H1 (cell line): Measurements from ENCODE around the gene EPHA7. TPM values are rescaled to one million over a fixed set of nuclear protein-coding genes. Genes with fewer than 3 reads are reported as not detected.

Experiments used
- CTCF ChIA-PET: fragments of 300-600 bp; sonication (Branson Sonifier 250); formaldehyde crosslinking; loops from one replicate; lab custom pipeline; 2021; ENCODE audit not compliant: partially characterized antibody; lab: Charles Lee
- POLR2A ChIA-PET: fragments of 300-600 bp; sonication (Branson Sonifier 250); formaldehyde crosslinking; loops from one replicate; lab custom pipeline; 2021; ENCODE audit warnings: inconsistent platforms; ENCODE audit not compliant: partially characterized antibody; lab: Charles Lee
- DNase-seq, 2 experiments: peaks; one replicate each; pipeline versions ENCODE4 v3.0.0 to v3.0.0-alpha.2; 2010 to 2022; ENCODE audit warnings: low spot score in 2 of 2, low read depth in 1 of 2, mixed read lengths in 1 of 2
- FAIRE-seq: peaks from 2 replicates; lab custom pipeline; 2011; peaks lifted over from hg19 to GRCh38; lab: Jason Lieb, UNC
- H2AFZ ChIP-seq: 2 replicates; pipeline ENCODE4 v1.8.1; 2012; ENCODE audit warnings: low read length, inconsistent platforms
- H2AK5ac ChIP-seq: 2 replicates; pipeline ENCODE4 v1.6.1; 2013; ENCODE audit warnings: low read depth, low read length
- H2BK120ac ChIP-seq: replicated peaks from 2 replicates; pipeline ENCODE3; 2013; ENCODE audit warnings: low read depth, low read length, inconsistent platforms
- H2BK12ac ChIP-seq: 2 replicates; pipeline ENCODE4 v1.6.1; 2013; ENCODE audit warnings: low read depth, low read length
- H2BK15ac ChIP-seq: 2 replicates; pipeline ENCODE4 v1.6.1; 2013; ENCODE audit warnings: low read length
- H2BK20ac ChIP-seq: 2 replicates; pipeline ENCODE4 v1.6.1; 2013; ENCODE audit warnings: low read length
- H2BK5ac ChIP-seq: 2 replicates; pipeline ENCODE4 v1.6.1; 2013; ENCODE audit warnings: low read depth, low read length
- H3K14ac ChIP-seq: 2 replicates; pipeline ENCODE4 v1.6.1; 2013; ENCODE audit warnings: inconsistent platforms; ENCODE audit not compliant: insufficient read length
- H3K18ac ChIP-seq: 2 replicates; pipeline ENCODE4 v1.6.1; 2013; ENCODE audit warnings: low read length; ENCODE audit errors: extremely low read depth
- H3K23ac ChIP-seq: 2 replicates; pipeline ENCODE4 v1.6.1; 2013; ENCODE audit warnings: inconsistent platforms; ENCODE audit not compliant: insufficient read length
- H3K23me2 ChIP-seq: 2 replicates; pipeline ENCODE4 v1.6.1; 2013; ENCODE audit warnings: low read depth, low read length
- H3K27ac ChIP-seq: 2 replicates; pipeline ENCODE4 v1.6.1; 2011; ENCODE audit warnings: low read depth, low read length, inconsistent platforms
- H3K27me3 ChIP-seq, 4 experiments: replicated peaks in 1 of 4; 1 replicate in 1 of 4; 2 replicates in 3 of 4; pipeline versions ENCODE4 v1.6.1 to v1.8.1; 2011 to 2013; ENCODE audit warnings: low read length in 3 of 4, mild to moderate bottlenecking in 3 of 4, inconsistent platforms in 2 of 4, mixed read lengths in 2 of 4, moderate library complexity in 1 of 4; ENCODE audit not compliant: control insufficient read depth in 3 of 4, insufficient read depth in 3 of 4; ENCODE audit errors: extremely low read depth in 1 of 4
- H3K36me3 ChIP-seq, 4 experiments: 2 replicates each; pipeline versions ENCODE4 v1.6.1 to v1.8.1; 2011 to 2013; ENCODE audit warnings: mild to moderate bottlenecking in 4 of 4, low read length in 3 of 4, moderate library complexity in 2 of 4, control low read depth in 1 of 4, inconsistent platforms in 1 of 4; ENCODE audit not compliant: insufficient read depth in 4 of 4, control insufficient read depth in 2 of 4
- H3K4ac ChIP-seq: replicated peaks from 2 replicates; pipeline ENCODE3; 2013; ENCODE audit warnings: low read length, low read depth, mixed read lengths, inconsistent platforms; ENCODE audit not compliant: insufficient read length
- H3K4me1 ChIP-seq, 4 experiments: replicated peaks in 1 of 4; 1 replicate in 1 of 4; 2 replicates in 3 of 4; pipeline versions ENCODE4 v1.6.1 to v1.8.1; 2011 to 2013; ENCODE audit warnings: low read length in 3 of 4, inconsistent platforms in 2 of 4, mixed read lengths in 1 of 4; ENCODE audit not compliant: insufficient read depth in 4 of 4, control insufficient read depth in 3 of 4
- H3K4me2 ChIP-seq, 2 experiments: 2 replicates each; pipeline versions ENCODE4 v1.6.1 to v1.8.1; 2011 to 2013; ENCODE audit warnings: low read depth in 2 of 2, low read length in 2 of 2, control low read depth in 1 of 2, inconsistent platforms in 1 of 2, mild to moderate bottlenecking in 1 of 2; ENCODE audit not compliant: insufficient read depth in 1 of 2
- H3K4me3 ChIP-seq, 4 experiments: fragments of 200-600, 300-600 bp in 1 of 4; sonication (generic), shearing (Covaris generic), sonication (Bioruptor Twin) in 1 of 4; 2 replicates each; pipeline versions ENCODE4 v1.5.1 to v1.8.1; 2011 to 2016; ENCODE audit warnings: low read length in 4 of 4, low read depth in 3 of 4, control low read depth in 2 of 4, inconsistent platforms in 2 of 4, mild to moderate bottlenecking in 2 of 4, mixed read lengths in 1 of 4, moderate library complexity in 1 of 4; ENCODE audit not compliant: insufficient read depth in 2 of 4; ENCODE audit errors: extremely low read depth in 1 of 4
- H3K56ac ChIP-seq: replicated peaks from 2 replicates; pipeline ENCODE3; 2013; ENCODE audit warnings: low read depth, mild to moderate bottlenecking, mixed read lengths, low read length, inconsistent platforms; ENCODE audit not compliant: insufficient read length
- H3K79me1 ChIP-seq: 2 replicates; pipeline ENCODE4 v1.6.1; 2013; ENCODE audit warnings: low read depth, low read length, control low read depth
- H3K79me2 ChIP-seq, 2 experiments: 2 replicates each; pipeline versions ENCODE4 v1.6.1 to v1.8.1; 2012 to 2013; ENCODE audit warnings: low read length in 2 of 2, mild to moderate bottlenecking in 2 of 2, inconsistent platforms in 1 of 2; ENCODE audit not compliant: insufficient read depth in 2 of 2, control insufficient read depth in 1 of 2
- H3K9ac ChIP-seq, 4 experiments: replicated peaks in 1 of 4; 1 replicate in 1 of 4; 2 replicates in 3 of 4; pipeline versions ENCODE4 v1.6.1 to v1.8.1; 2011 to 2013; ENCODE audit warnings: low read depth in 3 of 4, low read length in 3 of 4, control low read depth in 2 of 4, mild to moderate bottlenecking in 2 of 4, moderate library complexity in 2 of 4, inconsistent platforms in 1 of 4; ENCODE audit errors: extremely low read depth in 1 of 4
- H3K9me3 ChIP-seq, 2 experiments: 2 replicates each; pipeline versions ENCODE4 v1.6.1 to v1.8.1; 2012 to 2013; ENCODE audit warnings: mild to moderate bottlenecking in 2 of 2, moderate library complexity in 2 of 2, control low read depth in 1 of 2, inconsistent platforms in 1 of 2, low read depth in 1 of 2, low read length in 1 of 2, mixed read lengths in 1 of 2; ENCODE audit not compliant: insufficient read depth in 2 of 2
- H4K20me1 ChIP-seq, 2 experiments: replicated peaks in 1 of 2; 2 replicates each; pipeline versions ENCODE3 to v1.8.1; 2011 to 2013; ENCODE audit warnings: inconsistent platforms in 2 of 2, low read length in 2 of 2, mild to moderate bottlenecking in 1 of 2; ENCODE audit not compliant: insufficient read depth in 2 of 2, control insufficient read depth in 1 of 2
- H4K5ac ChIP-seq: 2 replicates; pipeline ENCODE4 v1.6.1; 2013; ENCODE audit warnings: low read length, low read depth, mixed read lengths, inconsistent platforms; ENCODE audit not compliant: insufficient read length
- H4K8ac ChIP-seq: 2 replicates; pipeline ENCODE4 v1.8.0; 2013; ENCODE audit warnings: mild to moderate bottlenecking, moderate library complexity, low read length, inconsistent platforms; ENCODE audit not compliant: insufficient read depth; ENCODE audit errors: extremely low read depth
- H4K91ac ChIP-seq: replicated peaks from 2 replicates; pipeline ENCODE3; 2013; ENCODE audit warnings: low read length, mixed read lengths, inconsistent platforms; ENCODE audit not compliant: insufficient read length
- ASH2L ChIP-seq: fragments of 200-600, 300-600 bp; sonication (generic); IDR thresholded peaks from one replicate; pipeline ENCODE4 v1.7.1; 2017; ENCODE audit warnings: low read length
- CBX5 ChIP-seq: fragments of 300-800, 300-1000 bp; sonication (generic); IDR thresholded peaks from 2 replicates; pipeline ENCODE4 v1.7.1; 2016; ENCODE audit warnings: antibody characterized with exemption, low read length, low read depth
- HDAC2 ChIP-seq, 2 experiments: fragments of 300-600 bp in 1 of 2; sonication (generic) in 1 of 2; IDR thresholded peaks; 2 replicates each; pipeline ENCODE4 v1.6.1; 2011 to 2012; ENCODE audit warnings: low read depth in 2 of 2, low read length in 2 of 2, mild to moderate bottlenecking in 2 of 2, moderate library complexity in 2 of 2, borderline replicate concordance in 1 of 2, inconsistent platforms in 1 of 2
- JUN ChIP-seq: IDR thresholded peaks from 2 replicates; pipeline ENCODE4 v1.6.1; 2011; ENCODE audit warnings: low read depth, mild to moderate bottlenecking, improper control_type of control experiment, low read length
- KDM1A ChIP-seq: fragments of 200-600, 300-600 bp; sonication (generic); IDR thresholded peaks from 2 replicates; pipeline ENCODE4 v1.7.1; 2016; ENCODE audit warnings: mild to moderate bottlenecking, low read length, borderline replicate concordance
- RAD21 ChIP-seq, 2 experiments: IDR thresholded peaks in 1 of 2; conservative IDR thresholded peaks in 1 of 2; 2 replicates each; pipeline ENCODE4 v1.6.1; 2011; ENCODE audit warnings: low read depth in 2 of 2, low read length in 2 of 2, improper control_type of control experiment in 1 of 2, inconsistent platforms in 1 of 2, mild to moderate bottlenecking in 1 of 2, moderate library complexity in 1 of 2
- RXRA ChIP-seq: IDR thresholded peaks from 2 replicates; pipeline ENCODE4 v1.6.1; 2011; ENCODE audit warnings: low read depth, mild to moderate bottlenecking, low read length, moderate library complexity; ENCODE audit not compliant: insufficient read depth
- SP4 ChIP-seq: IDR thresholded peaks from 2 replicates; pipeline ENCODE4 v1.6.1; 2012; ENCODE audit warnings: low read length, inconsistent platforms
- WGBS, 2 experiments: shearing (Covaris generic) in 1 of 2; methylation state at CpG; one replicate each; pipeline versions ENCODE4 v1.1.6 to v1.1.7; 2013 to 2015; ENCODE audit warnings: low lambda C conversion rate in 2 of 2, mixed read lengths in 2 of 2, inconsistent platforms in 1 of 2, low coverage in 1 of 2, missing lambda C conversion rate in 1 of 2; ENCODE audit not compliant: insufficient replicate concordance in 2 of 2, insufficient coverage in 1 of 2, insufficient read length in 1 of 2; ENCODE audit errors: extremely low coverage in 1 of 2, missing lambda C conversion rate in 1 of 2; 5-methylcytosine and 5-hydroxymethylcytosine counted together
- polyA plus RNA-seq, 7 experiments: library from polyadenylated mRNA; depleted of rRNA in 3 of 7; stranded (reverse) in 5 of 7; unstranded in 2 of 7; fragments of >200 nt in 5 of 7; fragments of 200-250 nt in 2 of 7; gene quantifications; 1 replicate in 5 of 7; 2 replicates in 1 of 7; 4 replicates in 1 of 7; pipeline versions ENCODE4 v1.2.1 to v1.2.3, GENCODE V29; 2011 to 2013; ENCODE audit warnings: missing spikeins in 2 of 7, mixed read lengths in 2 of 7
- total RNA-seq: library from RNA; stranded (reverse); fragmentation: NEBNext Ultra II Directional; extraction: Animal tissue kit (Norgen Biotek cat#: 25700); gene quantifications from 2 replicates; pipeline ENCODE4 v1.2.1, GENCODE V29; 2021
- TF ChIP-seq, protein P1 (sequence below): IDR thresholded peaks from 2 replicates; pipeline ENCODE4 v1.6.1; 2012; ENCODE audit warnings: inconsistent platforms

Gene EPHA7
- total and polyA plus RNA-seq, 2 of the 8 experiments (the other 6 are each of a cell fraction or from before 2014, with no cell fraction given) = 1.3 to 6.8 TPM

DNA sequence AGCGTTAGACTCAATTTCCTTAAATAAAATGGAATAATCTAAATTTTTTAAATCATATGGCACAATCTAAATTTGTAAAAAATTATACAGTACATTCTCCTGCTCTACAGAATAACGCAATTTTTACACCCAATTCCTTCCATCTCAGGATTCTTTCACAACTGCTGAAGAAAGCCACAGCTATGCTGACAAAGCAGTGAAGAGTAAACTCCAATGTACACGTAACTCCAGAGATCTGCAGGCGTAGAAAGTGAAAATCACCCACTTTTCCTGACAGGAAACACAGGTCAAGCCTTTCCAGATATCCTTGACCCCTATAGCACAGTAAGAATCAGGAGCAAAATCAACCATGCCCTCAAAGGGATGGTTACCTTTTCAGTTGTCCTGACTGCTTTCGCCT lies 27.4 kb downstream of the EPHA7 start:
- H3K18ac ChIP-seq = no peak overlapping the region
- no peak for DNase-seq
- no peak overlapping the region for H3K4ac ChIP-seq
- H3K9ac ChIP-seq = 0 out of 7 replicates have a peak overlapping the region, but pooled peaks of 1 of the 4 experiments have one; percentile 2
- H4K5ac ChIP-seq = no peak overlapping the region
- H3K36me3 ChIP-seq = no peaks in the 10 kb centered on the region
- no peaks in the 10 kb centered on the region for H3K79me2 ChIP-seq
- H4K91ac ChIP-seq = no peak overlapping the region
- H3K23me2 ChIP-seq = no peaks in the 10 kb centered on the region
- POLR2A ChIA-PET = no interaction called here
- H2BK20ac ChIP-seq = no peak overlapping the region
- no peaks in the 10 kb centered on the region for H3K27me3 ChIP-seq
- H3K14ac ChIP-seq = no peak overlapping the region
- no peaks in the 10 kb centered on the region for H4K20me1 ChIP-seq
- no peak overlapping the region for H4K8ac ChIP-seq
- H2BK12ac ChIP-seq = no peak overlapping the region
- H3K79me1 ChIP-seq = no peaks in the 10 kb centered on the region; the same call in 1 of the 2 replicates
- no peak overlapping the region for H3K4me2 ChIP-seq
- no peak overlapping the region; the same call in 1 of the 2 replicates for H2AK5ac ChIP-seq
- H3K9me3 ChIP-seq = no peaks in the 10 kb centered on the region
- H3K4me1 ChIP-seq = no peaks in the 10 kb centered on the region
- no peak for TF ChIP-seq HDAC2 (IDR thresholded peaks at IDR 0.05; ENCODE audit: borderline replicate concordance in 1 of 2, low read depth in 2 of 2, low read length in 2 of 2)
- no peak for TF ChIP-seq SP4
- TF ChIP-seq, protein P1, sequence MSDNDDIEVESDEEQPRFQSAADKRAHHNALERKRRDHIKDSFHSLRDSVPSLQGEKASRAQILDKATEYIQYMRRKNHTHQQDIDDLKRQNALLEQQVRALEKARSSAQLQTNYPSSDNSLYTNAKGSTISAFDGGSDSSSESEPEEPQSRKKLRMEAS = no peak
- no peak for TF ChIP-seq JUN
- TF ChIP-seq CBX5 = no peak
- no peak for TF ChIP-seq RAD21 (IDR thresholded peaks at IDR 0.05 in 1 of 2, conservative IDR thresholded peaks at IDR 0.05 in 1 of 2; ENCODE audit: low read depth in 2 of 2, low read length in 2 of 2)
- TF ChIP-seq KDM1A = no peak
- TF ChIP-seq RXRA = no peak
- TF ChIP-seq ASH2L = no peak
- TF ChIP-seq, all 59 proteins: peak for 0
- Histone ChIP-seq H2AFZ (no peak overlapping the region), H3K4me3 (no peak overlapping the region), H2BK5ac (no peak overlapping the region), H2BK120ac (no peak overlapping the region), H3K56ac (no peak overlapping the region), H3K27ac (no peak overlapping the region), H3K23ac (no peak overlapping the region), H2BK15ac (no peak overlapping the region)
- CTCF ChIA-PET = no interaction called here
- no peak for FAIRE-seq
- WGBS, 2 experiments = 90% methylated on average over 5 of the region's 5 CpGs; no CpG with 5 or more reads in 1 of the 2 experiments
